Inflammatory macrophage (primary cell): ENCODE results near the gene PCGF6.

Experiments
- DNase-seq, 2 donors: peaks; one replicate each; pipeline ENCODE4 v3.0.0-alpha.2; 2020 to 2022

PCGF6 gene

DNA sequence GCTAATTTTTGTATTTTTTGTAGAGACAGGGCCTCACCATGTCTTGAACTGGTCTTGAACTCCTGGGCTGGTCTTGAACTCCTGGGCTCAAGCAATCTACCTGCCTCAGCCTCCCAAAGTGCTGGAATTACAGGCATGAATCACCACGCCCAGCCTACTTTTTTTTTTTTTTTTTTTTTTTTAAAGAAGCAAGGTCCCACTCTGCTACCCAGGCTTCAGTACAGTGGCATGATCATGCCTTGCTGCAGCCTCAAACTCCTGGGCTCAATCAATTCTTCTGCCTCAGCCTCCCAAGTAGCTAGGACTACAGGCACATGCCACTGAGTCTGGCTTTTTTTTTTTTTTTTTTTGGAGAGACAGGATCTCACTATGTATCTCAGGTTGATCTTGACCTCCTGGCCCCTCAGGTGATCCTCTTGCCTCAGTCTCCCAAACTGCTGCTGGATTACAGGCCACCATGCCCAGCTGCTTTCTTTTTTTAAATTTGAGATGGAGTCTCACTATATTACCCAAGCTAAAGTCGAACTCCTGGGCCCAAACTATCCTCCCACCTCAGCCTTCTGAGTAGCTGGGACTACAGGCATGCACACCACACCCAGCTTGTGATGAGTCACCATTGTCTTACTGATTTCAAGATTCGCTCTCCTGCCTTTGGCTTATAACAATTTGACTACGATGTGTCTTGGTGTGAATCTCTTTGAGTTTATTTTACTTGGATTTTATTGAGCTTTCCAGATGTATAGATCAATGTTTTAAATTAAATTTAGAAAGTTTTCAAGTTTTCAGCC, 96.2 kb downstream of the PCGF6 start:
- no peak for DNase-seq

GRCh38 chr10:103254113-103254512, 96.8 kb downstream of the PCGF6 start:
- no peak for DNase-seq
